ENCODE data around the gene PLEKHH2.

The PLEKHH2 gene

DNA sequence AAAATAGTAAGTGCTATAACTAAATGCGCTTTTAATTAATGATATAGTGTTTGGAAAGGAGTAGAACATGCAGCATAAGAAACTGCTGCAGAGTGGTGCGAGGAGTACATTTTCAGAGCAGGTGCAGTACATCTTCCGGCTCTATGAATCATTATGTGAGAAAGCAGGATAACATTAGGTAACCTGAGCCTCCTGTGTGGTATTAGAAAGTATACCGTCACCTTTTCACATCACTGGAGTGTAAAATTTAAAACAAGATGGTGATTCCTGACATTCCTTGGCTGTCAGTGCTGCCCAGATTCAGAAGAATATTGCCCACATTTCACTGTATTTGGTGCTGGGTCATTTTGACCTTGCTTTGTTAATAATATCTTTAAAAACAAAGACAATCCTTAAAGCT is 128.9 kb downstream of the PLEKHH2 start:
- no peak for DNase-seq

DNA sequence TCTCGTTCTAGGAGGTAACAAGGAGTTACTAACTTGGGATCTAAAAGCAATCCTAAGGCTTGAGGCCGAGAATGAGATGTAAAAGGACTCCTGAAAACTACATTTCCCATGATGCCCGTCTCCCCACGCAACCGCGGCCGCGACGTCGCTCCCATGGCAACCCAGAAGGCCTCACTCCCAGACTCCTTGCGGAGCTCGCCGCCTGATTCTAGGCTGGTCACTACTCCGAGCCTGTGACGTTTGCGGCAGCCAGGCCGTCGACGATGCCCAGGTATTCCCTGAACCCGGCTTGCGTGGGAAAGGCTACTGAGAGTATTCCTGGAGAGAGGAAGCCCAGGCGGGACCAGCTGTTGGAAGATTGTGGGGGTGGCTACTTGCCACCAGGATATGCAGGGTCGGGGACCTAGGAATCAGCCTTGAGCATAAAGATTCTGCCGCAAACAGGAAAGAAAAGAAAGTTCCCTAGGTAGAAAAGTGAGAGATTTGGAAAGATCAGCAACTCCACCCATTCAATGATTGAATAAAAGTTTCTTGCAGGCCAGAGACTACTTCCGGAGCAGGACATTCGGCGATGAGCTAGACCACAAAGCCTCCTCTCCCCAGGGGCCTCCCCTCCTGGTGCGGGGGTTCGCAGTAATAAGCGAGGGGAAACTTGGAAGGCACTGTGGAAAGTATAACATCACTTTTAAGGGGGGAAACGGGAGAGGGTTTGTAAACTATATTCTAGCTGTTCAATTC is 137.0 kb downstream of the PLEKHH2 start, which contains the start of gene DYNC2LI1:
Gene DYNC2LI1, plus strand, starts transcription at position 164 of the 738 bp plus-strand sequence. Its CDS starts 100 bp downstream, at position 264.
- peak; percentile 45 for DNase-seq

DNA sequence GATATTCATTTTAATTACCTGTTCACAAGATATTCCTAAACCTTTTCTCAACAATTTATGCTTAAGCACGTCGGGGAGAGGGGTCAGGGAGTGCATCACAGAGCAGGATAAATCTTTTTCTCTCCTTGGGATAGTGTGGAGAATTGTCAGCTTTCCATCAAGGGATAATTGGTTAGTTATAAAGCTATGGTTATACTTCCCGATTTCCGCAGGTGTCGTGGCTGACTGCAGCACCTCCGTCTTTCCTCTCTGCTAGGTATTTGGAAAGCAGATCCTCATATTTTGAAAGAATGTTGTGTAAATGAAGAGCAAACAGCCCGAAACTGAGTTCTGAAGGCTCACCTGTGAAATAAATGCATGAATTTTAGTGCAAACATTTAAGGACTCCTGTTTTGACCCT is 137.6 kb downstream of the PLEKHH2 start:
- no peak for DNase-seq

DNA sequence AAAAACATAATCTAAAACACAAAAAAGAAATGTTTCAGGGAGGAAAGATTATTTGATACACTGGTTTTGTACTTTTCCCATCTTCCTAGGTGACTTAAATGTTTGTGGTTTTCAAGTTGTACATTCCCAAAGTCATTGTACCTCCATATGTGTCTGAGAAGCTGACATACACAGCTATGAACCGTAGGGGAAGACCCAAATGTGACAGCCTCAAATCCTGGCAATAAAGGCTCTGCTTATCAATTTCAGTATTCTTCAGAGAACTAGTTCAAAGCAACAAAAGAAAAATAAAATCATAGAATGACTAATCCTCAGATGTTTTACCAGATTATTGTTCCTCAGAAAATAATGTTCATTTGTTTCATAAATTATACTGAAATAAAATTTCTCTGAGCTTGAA is 139.3 kb downstream of the PLEKHH2 start:
- no peak for DNase-seq

DNA sequence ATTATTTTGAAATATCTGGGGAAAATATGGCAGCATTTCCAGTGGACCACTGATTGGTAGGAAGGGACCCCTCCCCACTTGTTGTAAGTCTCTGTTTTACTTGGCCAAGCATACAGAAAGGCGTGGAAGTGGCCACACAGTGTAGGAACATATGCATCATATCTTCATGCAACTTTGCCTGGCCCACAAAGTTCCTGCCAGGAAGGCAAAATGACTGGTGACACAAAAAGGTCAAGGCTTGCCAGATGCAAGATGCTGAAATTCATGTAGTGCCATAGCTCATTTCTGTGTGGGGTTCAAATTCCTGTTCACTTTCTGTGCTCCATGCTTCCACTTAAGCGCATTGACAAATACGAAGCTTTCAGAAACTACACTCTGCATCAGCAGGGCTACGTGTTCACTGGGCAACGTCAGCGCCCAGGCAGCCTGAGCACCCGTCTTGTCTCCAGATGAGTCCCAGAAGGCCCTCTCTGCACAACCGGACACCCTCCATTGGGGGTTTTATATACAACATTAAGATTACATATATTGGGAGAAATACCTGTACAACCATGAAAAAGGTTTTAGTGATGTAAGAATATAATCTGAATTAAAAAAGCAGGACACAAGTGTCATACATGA is 140.4 kb downstream of the PLEKHH2 start:
- no peak for DNase-seq

DNA sequence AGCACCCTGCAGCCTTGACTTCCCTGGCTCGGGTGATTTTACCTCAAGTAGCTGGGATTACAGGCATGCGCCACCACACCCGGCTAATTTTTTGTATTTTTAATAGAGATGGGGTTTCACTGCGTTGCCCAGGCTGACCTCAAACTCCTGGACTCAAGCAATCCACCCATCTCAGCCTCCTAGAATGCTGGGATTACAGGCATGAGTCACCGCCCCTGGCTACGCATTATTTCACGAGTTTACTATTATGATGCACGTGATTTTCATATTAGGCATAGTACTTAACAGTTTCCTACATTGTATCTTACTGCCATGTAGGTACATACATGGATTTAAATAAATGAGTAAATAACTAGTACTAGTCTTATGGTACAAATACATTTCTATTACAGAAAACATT is 141.2 kb downstream of the PLEKHH2 start:
- no peak for DNase-seq

DNA sequence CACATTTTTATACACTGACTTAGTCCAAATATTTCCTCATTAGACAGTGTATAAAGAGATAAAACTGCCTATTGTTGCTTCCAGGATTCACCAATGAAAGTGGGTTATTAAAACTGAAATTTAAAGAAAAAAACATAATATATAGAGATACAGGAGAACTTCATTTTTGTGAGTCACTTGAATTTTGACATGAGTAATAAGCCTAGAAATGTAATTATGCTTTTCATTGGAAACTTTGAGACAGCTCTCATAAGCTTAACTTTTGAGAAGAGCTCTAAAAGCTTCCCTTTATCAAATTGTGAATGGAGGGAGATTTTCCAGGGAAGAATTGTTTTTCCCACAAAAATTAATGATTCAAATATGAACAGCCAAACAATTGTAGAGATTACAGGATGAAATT is 150.8 kb downstream of the PLEKHH2 start:
- DNase-seq, result no peak

DNA sequence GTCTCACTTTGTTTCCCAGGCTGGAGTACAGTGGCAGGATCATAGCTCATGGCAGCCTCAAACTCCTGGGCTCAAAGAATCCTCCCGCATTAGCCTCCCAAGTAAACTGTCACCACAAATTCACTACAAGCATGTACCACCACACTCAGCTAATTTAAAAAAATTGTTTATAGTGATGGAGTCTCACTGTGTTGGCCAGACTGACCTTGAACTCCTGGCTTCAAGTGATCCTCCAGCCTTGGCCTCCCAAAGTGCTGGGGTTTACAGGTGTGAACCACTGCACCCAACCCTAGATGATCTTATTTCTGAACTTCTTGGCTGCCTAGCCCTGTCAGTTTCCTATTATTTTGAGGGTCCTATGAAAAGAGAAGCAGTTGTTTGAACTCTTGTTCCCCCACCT is 151.6 kb downstream of the PLEKHH2 start:
- no peak for DNase-seq

DNA sequence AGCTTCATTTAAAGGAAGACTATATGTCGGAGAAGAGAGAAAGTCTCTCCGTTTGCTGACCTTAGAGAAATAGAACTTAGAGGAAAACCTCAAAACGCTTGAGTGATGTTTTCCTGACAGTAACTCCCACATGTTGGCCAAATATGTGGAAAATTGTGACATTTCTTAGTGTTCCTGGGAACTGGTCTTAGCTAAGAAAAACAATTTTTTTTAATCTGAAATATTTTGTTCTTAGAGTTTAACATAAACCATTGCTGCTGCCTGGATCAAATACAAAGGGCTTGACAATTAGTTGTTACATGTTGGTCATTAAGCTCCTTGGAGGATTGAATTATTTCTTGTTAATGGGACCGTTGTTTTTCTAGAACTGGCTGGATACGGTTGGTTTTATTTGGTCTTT is 153.1 kb downstream of the PLEKHH2 start:
- no peak for DNase-seq

DNA sequence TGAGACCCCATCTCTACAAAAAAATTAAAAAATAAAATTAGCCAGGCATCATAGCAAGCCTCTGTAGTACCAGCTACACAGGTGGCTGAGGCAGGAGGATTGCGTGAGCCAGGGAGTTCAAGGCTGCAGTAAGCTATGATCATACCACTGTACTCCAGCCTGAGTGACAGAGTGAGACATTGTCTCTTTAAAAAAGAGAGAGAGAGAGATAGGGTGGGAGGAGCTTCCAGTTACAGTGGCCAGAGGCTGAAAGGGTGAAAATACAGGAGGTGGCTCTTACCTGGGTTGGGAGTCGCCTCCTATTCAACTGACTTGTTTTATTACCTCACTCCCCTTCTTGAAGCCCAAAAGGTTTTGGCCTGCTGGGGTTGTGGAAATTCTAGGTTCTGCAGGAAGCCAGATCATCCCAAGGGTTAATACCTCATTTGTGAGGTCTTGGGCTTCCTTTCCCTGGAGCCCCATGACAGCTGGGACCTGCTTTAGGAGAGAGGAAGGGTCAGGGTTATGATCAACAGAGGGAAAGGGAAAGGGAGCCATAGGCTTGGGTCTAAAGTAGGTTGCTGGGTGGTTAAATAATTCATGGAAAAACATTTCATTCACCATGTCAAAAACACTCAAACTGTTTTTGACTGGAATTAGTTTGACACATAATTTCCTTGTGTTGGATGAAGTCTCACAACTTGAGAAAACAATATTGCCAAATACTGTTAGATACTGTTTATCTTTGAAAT is 154.1 kb downstream of the PLEKHH2 start:
- no peak for DNase-seq

DNA sequence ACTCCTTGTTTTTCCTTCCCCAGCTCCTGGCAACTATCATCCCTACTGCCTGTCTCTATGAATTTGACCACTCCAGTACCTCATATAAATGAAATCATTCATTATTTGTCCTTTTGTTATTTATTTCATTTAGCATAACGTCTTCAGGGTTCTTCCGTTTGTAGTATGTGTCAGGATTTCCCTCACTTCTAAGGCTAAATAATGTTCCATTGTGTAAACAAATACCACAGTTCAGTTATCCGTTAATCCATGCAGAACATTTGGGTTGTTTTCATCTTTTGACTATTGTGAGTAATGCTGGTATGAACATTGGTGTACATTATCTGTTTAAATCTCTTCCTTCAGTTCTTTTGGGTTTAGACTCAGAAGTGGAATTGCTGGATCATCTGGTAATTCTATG is 155.6 kb downstream of the PLEKHH2 start:
- DNase-seq, result no peak

DNA sequence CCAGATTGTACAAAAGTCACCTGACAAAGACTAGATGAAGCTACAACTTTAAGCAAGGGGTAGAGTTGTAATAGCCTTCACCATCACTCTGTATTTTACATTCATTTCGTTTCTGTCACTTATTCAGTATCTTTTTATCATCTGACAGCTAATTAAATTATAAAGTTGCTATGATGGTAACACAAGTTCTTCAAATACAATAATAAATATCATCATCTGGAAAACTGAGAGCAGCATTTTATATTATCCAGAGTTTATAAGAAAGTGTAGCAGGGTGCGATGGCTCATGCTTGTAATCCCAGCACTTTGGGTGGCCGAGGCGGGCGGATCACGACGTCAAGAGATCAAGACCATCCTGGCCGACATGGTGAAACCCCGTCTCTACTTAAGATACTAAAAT is 157.9 kb downstream of the PLEKHH2 start:
- DNase-seq, result no peak

DNA sequence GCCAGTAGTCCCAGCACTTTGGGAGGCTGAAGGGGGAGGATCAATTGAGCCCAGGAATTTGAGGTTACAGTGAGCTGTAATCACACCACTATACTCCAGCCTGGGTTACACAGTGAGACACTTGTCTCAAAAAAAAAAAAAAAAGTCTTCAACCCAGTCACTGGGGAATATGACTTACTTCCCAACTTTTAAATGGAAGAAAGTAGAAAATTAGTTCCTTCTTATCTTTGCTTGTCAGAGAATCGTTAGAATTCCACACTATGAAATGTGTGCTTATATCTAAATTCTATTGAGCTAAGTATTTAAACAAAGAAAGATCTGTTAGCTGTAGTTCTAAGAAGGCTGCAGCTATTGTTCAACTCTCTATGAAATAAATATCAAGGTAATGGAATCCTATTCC is 159.1 kb downstream of the PLEKHH2 start:
- no peak for DNase-seq

DNA sequence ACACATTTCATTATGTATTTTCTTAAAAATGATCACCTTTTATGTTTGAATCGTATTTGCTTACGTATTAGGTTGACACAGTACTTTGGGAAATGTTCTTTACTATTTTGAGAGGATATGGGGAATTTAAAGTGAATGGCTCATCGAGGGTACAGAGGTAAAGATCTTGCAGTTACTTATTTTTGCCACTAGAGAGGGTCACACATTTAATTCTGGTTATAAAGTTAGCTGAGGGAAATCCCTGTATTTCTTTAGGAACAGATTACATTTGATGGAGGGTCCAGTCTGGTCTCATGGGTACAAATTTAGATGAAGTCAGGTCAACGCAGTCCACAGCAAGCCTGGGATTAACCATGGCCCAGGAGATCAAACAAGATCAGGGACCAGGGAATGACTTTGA is 161.2 kb downstream of the PLEKHH2 start:
- DNase-seq, result no peak

DNA sequence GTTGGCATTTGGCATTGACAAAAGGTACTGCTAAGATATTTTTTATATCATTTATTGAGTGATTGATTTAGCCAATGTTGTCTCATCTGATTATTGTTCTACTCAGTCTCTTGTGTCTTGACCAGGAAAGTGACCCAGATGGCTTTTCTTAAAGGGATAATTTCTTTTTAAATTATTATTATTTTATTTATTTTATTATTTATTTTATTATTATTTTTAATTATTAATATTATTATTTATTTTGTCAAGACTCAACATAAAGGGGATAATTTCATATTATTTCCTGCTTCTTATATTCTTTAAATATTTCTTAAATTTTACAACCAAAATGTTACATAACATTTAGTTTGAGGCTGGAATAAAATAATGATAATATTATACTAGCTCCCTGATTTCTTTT is 163.8 kb downstream of the PLEKHH2 start:
- no peak for DNase-seq

DNA sequence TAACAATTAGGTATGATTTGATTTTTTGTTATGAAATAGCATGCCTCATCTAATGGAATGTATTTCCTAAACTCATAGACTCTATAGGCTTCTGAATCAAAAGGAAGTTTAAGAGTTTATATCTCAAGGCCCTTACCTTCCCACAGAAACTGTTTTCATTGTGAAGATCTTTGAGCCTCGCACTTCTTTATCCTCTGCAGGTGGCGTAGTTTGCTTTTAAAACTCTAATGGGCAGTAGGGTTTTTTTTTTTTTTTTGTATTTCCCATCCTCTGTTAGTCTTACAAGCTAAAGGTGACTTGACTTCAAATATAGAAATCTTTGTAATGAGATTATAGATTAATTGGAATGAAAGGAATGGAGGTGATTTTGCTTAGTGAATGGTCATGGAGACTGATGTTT is 165.1 kb downstream of the PLEKHH2 start:
- no peak for DNase-seq

DNA sequence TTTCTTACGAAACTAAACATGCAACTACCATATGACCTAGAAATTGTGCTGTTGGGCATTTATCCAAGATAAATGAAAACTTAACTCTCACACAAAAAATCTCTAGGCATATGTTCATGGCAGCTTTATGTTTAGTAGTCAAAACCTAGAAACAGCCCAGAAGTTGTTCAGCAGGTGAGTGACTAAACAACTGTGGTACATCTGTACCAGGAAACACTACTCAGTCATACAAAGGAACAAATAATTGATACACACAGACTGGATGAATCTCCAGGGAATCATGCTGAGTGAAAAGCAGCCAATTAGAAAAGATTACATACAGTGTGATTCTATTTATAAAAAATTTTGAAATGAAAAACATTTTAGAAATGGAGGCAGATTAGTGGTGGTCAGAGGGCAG is 166.1 kb downstream of the PLEKHH2 start:
- no peak for DNase-seq

DNA sequence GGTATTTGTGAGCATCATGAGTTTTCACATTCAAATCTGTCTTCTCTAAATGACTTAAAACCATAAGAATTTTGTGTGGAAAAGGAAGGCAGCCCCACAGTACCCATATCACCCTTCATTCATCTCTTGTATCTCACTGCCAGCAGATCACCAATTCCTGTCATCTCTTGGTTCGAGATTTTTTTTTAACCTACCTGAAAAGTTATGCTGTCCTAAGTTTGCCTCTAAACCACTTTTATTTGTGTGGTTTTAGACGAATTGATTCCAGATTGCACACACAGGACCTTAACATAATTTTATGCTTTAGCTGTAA is 169.6 kb downstream of the PLEKHH2 start:
- no peak for DNase-seq

DNA sequence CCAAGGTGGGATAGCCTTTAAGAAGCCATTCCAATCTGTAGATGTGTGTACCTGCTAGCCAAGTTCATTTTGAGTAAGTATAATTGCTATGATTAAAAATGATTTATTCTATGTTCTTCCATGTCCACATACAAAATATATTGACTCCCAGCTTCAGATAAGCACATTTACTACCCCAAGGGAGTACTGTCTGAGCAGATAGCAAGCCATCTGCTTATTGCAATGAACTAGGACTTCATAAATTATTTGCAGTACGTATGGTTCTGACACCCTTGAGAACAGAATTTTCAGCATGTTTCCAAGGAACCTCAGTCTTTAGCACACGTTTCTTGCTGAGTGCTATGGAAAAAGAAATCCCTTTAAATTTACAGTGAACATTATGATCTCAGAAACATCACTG is 173.4 kb downstream of the PLEKHH2 start:
- no peak for DNase-seq

DNA sequence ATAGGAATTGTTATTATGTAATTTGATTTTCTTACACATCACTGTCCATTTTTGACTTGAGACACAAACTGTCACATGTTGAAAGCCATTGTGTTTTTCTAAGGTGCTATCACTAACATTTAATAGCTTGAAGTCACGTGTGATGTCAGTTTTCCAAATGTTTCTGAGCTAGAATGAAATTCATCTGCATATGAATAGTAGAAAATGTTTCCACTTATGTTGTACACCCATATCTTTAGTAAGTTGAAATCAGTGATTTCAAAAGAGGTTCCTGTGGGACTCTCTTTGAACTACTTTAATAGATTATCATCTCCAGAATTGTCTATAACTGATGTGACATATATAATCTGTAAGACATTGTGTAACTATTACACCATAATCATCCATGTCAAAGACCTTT is 173.8 kb downstream of the PLEKHH2 start:
- DNase-seq, result no peak

DNA sequence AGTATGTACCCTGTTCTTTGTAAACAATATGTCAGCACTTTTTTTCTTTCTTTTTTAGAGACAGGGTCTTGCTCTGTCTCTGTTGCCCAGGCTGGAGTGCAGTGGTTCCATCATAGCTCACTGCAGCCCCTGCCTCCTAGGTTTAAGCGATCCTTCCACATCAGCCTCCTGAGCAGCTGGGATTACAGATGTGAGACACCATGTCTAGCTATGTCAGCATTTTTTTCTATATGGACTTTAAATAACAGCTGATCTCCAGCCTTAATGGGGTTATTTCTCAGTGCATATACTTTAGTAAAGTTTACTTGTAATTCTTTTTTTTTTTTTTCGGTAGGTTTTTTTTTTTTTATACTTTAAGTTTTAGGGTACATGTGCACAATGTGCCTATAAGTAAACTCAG is 174.9 kb downstream of the PLEKHH2 start:
- no peak for DNase-seq

DNA sequence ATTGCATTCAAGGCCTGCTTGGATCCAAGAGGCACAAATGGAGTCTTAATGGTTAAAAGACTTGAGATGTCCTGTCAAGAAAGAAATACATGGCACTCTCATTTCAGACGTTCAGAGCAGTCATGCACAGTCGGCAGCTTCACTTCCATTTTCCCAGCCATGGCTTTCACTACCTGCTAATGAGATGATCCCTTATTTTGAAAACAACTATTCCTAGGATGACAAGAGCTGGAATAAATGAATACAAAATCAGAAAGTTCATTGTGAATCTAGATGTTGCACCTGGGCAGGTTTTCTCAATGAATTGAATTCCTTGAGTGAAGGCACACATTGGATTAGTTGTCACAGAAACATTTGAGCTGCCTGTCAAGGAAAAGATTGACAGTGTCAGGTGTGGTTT is 175.9 kb downstream of the PLEKHH2 start:
- no peak for DNase-seq

DNA sequence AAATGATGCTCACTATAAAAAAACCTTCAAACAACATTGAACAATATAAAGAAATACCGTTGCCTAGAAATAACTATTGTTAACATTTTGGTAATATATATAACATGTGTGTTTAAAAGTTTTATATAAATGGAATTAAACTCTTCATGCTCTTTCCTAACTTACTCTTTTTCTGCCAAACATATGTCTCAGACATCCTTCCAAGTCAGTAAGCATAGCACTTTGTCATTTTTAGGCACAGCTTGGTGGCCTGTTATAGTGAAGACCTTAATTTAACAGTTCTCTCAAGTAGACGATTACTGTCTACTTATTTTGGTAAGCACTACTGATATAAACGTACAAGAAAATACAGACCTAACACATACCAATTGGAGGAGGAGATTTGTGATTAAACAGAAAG is 177.7 kb downstream of the PLEKHH2 start:
- no peak for DNase-seq

All from NCI-H2081 treated with DMSO at 0.1 percent for 48 hours (cell line).